ENCODE results near the gene BTG1. TPM values are rescaled to one million over a fixed set of nuclear protein-coding genes. Genes with fewer than 3 reads are reported as not detected.

Gene BTG1
- total and polyA plus RNA-seq, 9 of the 15 experiments (the other 6 are each of a cell fraction or from before 2014, with no cell fraction given): 3.7 to 28.6 (median 7.4) TPM

GRCh38 chr12:92151916-92152315, 6.3 kb upstream of the BTG1 start:
- intact Hi-C loops (cut with micrococcal nuclease): no loop called here
- Histone ChIP-seq H4K20me1 (replicated peaks; ENCODE audit: control insufficient read depth, insufficient read depth, low read length) (no peaks in the 10 kb centered on the region), H3K36me3 (ENCODE audit: control insufficient read depth, insufficient read depth, low read length) (no peaks in the 10 kb centered on the region), H2AFZ (ENCODE audit: low read depth, low read length) (no peak overlapping the region), H3K27ac (ENCODE audit: extremely low read depth, low read depth, low read length) (no peak overlapping the region), H3K9ac (ENCODE audit: insufficient read depth in 1 of 2, low read depth in 2 of 2, low read length in 2 of 2) (no peak overlapping the region), H3K9me1 (ENCODE audit: control insufficient read depth, insufficient read depth, low read length) (no peaks in the 10 kb centered on the region), H3K4me2 (ENCODE audit: insufficient read depth, low read length) (no peak overlapping the region), H3K9me3 (replicated peaks; ENCODE audit: control insufficient read depth, insufficient read depth, low read depth, low read length) (no peaks in the 10 kb centered on the region), H3K27me3 (ENCODE audit: control insufficient read depth in 2 of 2, insufficient read depth in 2 of 2, low read length in 2 of 2) (no peaks in the 10 kb centered on the region), H3K79me2 (ENCODE audit: control insufficient read depth, insufficient read depth, low read length) (peaks cover 6% of the 10 kb centered on the region; the same call in 2 of the 3 replicates), H3K4me1 (replicated peaks in 1 of 2; ENCODE audit: control insufficient read depth in 2 of 2, insufficient read depth in 2 of 2, low read length in 2 of 2) (peaks cover 8 to 35% of the 10 kb centered on the region in 2 experiments), H3K4me3 (no peak overlapping the region)
- no peak for DNase-seq (ENCODE audit: extremely low read depth in 1 of 4, low spot score in 3 of 4)
- in situ Hi-C loops (cut with MboI): no loop called here
- POLR2A ChIA-PET: no interaction called here
- no peak for FAIRE-seq
- no peak for ATAC-seq
- WGBS (ENCODE audit: insufficient coverage, low coverage, missing lambda C conversion rate): 88% methylated on average over 2 of the region's 2 CpGs
- CTCF ChIA-PET (ENCODE audit: low intra/inter-chr PET ratio): no interaction called here
- BruUV-seq (replicated peaks): no TSS peak
- TF ChIP-seq PHF20 (IDR thresholded peaks at IDR 0.05; ENCODE audit: partially characterized antibody) (no peak), E2F8 (IDR thresholded peaks at IDR 0.05; ENCODE audit: low read depth, partially characterized antibody) (no peak), ETV1 (tag; conservative IDR thresholded peaks at IDR 0.05; ENCODE audit: low read depth) (no peak), MAFF (IDR thresholded peaks at IDR 0.05; ENCODE audit: low read length) (no peak), PRDM10 (IDR thresholded peaks at IDR 0.05; ENCODE audit: partially characterized antibody) (no peak), POLR2B (IDR thresholded peaks at IDR 0.05; ENCODE audit: low read depth, partially characterized antibody) (no peak), ZBTB11 (CRISPR knock-in tag; IDR thresholded peaks at IDR 0.05) (no peak), ZNF431 (CRISPR knock-in tag; IDR thresholded peaks at IDR 0.05) (no peak)

Measured in K562 (cell line).